Limb (tissue), 2 donors: Measurements from ENCODE around the gene ALDH1A3.
"Not testable (repeated sequence)": the region's sequence is repeated elsewhere in the genome, so short reads cannot be mapped to it uniquely, and the experiment has no call there.

ENCODE experiments used
- DNase-seq, 2 donors: peaks; one replicate each; pipeline ENCODE4 v3.0.0-alpha.2; 2016; ENCODE audit errors: extremely low spot score in 2 of 2

The ALDH1A3 gene

DNA sequence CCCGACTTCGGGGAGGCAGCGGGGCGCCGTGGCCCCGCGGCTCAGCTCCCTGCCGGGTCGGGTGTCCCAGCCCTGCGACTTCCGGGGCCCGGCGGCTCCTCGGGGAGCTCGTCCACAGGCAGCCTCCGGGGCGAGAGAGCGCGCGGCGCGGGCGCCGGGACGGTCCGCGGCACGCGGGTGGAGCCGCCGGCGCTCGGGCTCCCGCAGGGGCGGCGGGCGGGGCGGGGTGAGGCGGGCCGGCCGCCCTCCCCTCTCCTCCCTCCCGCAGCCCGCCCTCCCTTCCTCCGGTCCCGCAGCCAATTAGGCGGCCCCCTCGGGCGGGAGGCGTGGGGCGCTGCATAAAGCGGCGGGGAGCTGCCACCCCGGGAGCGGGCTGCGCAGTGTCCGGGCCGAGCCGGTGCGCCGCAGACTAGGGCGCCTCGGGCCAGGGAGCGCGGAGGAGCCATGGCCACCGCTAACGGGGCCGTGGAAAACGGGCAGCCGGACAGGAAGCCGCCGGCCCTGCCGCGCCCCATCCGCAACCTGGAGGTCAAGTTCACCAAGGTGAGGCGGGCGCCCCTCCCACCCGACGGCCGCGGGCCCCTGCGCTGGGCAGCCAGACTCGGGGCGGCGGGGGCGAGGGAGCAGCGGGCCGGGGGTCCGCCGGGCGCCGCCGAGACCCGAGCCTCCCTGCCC lies at the start of gene ALDH1A3:
Gene ALDH1A3, plus strand, starts transcription at position 368 of the 675 bp plus-strand sequence. Its CDS starts 77 bp downstream, at position 445.
- peak in 1 of 2 donors; percentile 60 for DNase-seq

DNA sequence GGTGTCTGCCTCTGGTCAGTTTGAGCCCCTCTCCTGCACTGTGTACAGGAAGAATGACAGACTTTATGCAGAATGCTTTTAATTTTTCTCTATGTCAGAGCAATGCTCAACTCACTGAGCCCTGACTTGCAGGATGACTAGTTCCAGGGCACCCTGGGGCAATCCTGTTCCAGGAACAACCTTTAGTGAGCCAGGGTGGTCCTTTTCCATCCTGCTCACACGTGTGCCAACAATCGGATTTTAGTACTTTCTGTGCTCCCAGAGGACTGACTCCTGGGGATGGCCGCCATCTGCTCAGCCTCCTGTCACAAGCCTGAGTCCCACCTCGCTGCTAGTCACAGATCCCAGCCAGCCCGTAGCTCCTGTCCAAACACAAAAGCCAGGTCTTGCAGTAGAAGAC lies 48.2 kb upstream of the ALDH1A3 start:
- DNase-seq: no peak

DNA sequence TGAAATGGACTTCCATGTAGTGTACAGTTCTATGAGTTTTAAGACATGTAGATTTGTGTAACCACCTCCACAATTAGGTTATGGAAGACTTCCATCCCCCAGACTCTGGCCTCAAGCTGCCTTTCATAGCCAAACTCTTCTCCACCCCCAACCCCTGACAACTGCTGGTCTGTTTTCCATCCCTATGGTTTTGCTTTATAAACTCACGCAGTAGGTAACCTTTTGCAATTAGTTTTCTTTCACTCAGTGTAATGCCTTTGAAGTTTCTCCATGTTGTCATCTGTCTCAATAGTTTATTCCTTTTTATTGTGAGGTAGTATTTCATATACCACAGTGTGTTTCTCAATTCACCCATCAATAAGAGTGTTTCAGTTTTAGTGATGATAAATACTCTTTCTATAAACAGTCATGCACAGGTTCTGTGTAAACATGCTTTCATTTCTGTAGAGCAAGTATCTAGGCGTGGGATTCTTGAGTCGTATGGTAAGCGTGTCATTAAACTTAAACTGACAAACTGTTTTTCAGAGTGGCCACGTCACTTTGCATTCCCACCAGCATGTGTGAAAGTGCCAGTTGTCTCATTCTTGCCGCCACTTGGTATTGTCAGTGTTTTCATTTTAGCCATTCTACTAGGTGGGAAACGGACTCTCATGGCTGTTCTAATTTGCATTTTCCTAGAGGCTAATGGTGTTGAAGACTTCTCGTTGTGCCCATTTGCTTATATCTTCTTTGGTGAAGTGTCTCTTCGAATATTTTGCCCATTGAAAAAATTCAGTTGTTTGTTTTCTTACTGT lies 47.3 kb upstream of the ALDH1A3 start:
- DNase-seq: no peak

DNA sequence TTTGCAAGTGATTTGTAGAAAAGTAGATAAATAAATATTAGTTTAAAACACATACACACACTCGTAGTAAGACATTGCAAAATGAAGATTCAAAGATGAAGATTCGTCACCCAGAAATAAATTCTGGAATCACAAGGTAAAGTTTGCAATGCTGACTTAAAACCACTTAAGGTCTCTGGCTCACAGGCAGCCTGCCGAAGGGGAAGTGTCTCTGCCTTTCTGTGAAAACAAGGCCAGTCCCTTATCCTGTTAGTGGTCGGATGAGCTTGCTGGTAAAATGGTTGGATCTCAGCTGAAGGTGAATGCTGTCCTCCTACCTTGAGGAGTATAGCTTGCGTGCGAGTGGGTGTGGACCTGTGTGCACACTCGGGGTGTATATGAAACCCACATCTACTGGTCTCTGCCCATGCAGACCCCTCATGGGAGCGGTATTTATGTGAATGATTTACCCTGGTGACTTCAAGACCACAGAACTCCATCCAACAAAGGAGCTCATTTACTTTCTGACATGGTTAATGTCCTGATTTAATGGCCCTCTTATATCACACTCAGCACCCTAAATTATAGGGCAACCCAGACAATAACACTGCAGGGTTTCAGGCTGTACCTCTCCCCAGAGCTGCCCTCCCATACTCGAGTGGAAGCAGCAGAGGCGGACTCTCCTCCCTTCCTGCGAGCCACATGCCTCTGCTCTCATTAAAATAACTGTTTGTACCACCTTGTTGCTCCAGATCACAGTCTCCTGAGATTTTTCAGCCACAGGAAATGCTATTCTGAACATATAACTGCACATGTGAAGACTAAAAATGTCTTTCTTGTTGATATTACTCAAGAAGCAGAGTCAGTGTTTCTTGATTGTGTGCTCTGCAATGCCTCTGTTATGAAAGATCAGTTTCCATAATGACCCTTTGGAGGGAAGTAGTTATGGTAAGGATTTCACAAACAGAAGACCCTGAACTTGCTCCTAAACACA lies 45.9 kb upstream of the ALDH1A3 start:
- no peak for DNase-seq

DNA sequence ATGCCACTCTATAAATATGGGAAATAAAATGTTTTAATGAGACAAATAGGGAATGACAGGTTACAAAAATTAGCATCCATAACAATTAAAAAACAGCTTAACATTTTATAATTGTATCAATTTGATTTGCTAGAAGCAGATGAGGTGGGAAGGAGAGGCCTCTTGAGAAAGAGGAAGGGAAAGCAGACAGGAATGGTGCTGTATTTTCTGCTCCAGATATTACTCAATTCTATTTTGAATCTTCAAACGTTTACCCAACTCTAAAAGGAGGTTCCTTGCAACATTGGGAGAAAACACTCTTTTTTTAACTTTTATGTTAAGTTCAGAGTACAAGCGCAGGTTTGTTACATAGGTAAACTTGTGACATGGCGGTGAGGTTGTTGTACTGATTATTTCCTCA lies 44.9 kb upstream of the ALDH1A3 start:
- DNase-seq: no peak

DNA sequence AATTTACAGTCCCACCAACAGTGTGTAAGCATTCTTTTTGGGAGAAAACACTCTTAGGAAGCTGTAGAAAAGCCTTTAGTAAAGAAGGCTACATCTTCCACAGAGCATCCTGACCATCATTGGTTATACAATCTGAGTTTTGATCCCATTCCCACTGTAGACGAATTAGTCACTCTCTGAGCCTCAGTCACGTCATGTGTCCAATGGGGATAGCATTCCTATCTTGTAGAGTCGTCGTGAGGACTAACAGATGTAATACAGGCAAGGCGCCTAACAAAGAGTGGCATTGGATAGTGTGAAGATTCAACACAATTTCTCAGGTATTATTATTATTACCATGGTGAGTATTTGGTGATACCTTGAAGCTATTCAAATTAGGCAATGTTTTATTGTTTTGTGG lies 44.0 kb upstream of the ALDH1A3 start:
- DNase-seq: no peak

DNA sequence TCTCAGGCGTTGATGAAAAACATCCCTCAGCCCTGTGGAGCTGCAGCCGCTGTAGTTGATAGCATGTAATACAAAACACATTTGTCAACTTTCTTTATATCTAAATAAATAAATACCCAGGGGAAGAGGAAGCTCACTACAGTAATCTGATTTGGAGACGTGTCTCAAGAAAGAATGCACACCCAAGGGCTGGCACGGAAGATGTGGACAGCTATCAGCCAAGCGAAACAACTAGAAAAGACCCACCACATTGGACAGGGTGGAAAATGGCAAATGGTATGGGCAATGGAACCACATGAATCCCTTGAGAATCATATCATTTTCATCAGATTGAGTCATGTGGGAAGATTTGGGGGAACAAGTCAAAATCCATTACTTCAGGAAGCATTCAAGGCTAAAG lies 43.1 kb upstream of the ALDH1A3 start:
- no peak for DNase-seq

DNA sequence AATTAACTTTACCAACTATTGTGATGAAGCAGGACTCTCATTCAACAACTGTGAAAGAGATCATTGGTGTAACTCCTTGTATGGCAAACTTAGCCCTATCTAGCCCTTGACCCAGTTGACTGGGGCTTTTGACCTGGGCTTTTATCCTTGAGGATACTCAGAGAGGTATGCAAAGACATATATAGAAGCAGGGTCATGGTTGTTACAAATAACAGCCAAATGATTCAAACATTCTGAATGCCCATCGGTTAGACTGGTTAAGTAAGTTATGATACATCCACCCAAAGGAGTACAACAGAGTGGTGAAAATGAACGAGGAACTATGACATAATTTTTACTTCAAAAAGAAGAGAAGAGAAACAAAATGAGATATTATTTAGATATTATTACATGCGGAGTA lies 38.2 kb upstream of the ALDH1A3 start:
- DNase-seq: no peak

DNA sequence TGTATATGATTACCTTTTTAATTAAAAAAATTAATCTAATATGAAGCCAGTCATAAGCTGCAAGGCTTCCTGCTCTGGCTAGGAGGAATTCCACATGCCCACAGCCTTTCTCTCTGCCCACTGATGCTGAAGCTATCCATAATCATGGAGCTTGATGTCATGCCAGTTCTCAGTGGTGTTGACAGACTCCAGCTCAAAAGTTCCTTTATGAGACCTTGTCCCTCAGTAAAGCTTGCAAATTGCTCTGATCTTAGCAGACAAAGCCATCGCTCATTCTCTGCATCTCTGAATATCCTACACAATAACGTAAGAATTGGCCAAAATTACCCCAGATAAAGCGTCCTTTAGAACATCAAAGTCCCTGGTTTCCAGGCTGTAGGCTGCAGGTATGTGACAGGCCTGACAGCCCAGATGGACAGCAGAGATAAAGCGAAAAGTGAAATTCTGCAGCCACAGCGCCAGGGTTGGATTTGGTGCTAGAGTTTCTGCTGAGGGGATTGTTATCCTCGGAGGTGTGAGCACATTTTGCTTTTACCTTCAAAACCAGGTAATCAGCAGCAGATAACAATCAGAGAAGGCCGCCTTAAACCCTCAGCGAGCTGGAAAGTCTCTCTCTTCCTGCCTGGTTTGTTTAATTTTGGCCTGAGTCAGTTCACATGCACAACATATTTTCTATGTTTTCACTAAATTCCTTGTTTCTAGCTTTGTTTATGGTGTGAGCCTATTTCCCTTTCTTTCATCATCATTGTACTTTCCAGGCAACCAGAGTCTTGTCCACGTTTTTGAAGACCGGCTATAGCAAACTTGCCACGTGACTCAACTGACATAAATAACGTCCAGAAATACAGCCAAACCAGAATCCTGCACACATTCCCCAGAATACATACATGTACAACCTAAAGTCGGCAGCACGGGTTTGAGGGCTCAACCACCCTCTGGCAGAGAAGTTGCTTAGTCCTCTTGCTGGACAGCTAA lies 36.6 kb upstream of the ALDH1A3 start:
- DNase-seq: no peak

DNA sequence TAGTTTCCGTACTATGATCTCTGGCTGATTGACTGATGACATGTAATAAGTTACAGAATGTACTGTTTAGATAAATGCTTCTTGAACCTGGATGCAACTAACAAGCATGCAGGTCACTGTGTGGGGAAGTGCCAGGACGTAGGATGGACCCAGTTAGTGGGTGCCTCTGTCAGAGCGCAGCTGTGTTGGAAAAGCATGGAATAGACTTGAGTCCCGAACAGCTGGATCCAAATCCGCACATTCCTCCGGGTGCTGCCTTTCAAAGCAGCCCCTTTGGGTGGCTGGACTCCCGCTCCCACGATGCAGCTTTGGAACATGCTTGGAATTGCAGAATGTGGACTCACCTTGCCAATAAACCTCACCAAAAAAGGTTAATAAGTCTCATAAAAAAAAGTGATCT lies 35.5 kb upstream of the ALDH1A3 start:
- no peak for DNase-seq

DNA sequence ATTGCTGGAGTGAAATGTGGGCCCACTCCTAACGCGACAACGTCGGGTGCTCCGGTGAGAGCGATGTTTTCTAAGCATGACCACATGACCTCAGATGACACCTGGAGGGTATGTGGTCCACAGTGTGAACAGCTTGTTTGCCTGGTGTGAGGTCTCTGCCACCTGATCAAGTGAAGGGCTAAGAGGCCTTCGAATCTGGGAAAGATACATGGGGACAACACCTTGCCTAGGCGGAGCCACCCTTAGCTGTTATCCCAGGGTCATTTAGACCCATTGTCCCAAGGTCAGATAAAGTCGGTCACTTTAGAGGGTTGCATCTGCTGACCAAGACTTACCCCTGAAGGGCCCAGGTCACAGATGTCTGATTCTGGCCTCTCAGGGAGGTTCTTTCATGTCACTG lies 34.9 kb upstream of the ALDH1A3 start:
- DNase-seq: no peak

DNA sequence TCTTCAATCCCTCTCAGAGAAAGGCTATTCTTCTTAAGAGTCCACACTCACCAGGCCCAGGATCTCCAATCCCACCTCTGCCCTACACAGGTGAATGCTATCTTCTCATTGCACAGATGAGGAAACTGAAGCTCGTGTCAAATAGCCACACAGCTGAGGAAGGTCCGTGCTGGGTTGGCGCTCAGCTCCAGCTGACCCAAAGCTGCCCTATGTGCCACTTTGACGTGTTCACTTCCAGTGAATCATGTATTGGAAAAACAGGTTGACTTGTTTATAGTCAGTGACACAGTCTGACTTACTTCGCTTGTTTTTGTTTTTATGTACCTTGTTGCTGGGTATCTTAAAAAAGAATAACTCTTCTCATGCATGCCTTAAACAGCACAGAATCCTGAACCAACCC lies 32.4 kb upstream of the ALDH1A3 start:
- DNase-seq: no peak

DNA sequence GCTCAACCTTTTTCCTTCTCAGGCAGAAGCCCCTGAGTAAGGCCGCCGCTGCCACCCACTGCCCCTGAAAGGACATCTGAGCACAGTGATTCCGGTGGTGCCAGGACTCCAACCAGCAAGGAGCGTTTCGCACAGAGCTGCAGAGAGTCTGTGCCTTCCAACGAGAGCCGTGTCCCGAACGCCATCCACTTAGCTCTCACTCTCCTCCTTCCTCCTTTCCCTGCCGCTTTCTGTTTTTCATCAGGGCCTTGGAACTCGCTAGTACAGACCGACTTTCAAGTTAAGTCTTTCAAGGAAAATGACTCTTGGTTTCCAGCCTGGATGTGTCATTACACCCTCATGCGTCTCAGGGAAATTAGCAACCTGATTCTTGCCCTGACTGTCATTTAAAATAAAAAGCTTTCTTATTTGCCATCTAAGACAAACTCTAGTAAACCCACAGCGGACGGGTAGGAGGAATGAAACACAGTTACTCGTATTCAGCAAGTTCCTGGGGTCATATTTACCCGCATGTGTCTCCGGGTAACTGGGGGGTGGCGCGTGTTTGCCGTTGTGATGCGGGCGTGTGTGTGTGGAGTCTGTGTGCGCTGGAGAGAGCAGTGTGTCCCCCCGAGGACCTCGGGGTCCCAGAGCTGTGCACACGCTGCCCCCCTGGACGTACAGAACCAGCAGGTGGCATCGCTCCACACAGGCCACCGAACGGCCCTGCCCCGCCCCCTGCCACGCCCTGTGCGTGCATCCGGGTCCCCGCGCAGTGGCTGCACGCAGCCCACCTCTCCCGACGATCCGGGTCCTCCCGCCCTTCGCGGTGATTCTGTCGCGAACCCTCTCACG lies 30.4 kb upstream of the ALDH1A3 start:
- peak in 1 of 2 donors; percentile 79 for DNase-seq

DNA sequence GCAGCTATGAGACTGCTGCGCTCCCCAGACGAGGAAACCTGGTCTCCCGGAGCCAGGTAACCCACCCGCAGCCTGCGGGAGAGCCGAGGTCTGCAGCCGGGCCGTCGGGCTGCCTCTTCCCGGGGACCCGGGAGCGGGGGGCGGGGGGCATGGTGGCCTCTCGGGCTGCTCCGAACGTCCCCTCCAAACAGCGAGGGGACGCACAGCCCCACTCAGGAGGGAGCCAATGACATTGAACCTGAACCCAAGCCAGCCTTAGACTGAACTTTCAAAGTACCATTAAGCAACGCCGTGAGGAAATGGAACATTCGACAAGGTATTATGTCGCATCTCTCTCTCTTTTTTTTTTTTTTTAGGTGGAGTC lies 29.8 kb upstream of the ALDH1A3 start:
- DNase-seq: no peak

DNA sequence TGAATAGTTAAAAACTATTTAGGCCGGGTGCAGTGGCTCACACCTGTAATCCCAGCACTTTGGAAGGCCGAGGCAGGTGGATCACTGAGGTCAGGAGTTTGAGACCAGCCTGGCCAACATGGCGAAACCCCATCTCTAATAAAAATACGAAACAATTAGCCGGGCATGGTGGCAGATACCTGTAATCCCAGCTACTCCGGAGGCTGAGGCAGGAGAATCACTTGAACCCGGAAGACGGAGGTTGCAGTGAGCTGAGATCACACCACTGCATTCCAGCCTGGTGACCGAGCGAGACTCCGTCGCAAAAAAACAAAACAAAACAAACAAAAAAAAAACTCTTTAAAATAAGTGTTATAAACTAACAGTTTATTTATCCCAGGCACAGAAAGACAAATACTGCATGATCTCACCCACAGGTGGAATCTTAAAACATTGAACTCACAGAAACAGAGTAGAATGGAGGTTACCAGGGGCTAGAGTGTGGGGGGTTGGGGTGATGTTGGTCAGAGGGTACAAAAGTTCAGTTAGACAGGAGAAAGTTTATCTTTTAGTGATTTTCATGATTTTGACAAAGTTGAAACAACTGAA lies 28.1 kb upstream of the ALDH1A3 start:
- not testable (repeated sequence) for DNase-seq

DNA sequence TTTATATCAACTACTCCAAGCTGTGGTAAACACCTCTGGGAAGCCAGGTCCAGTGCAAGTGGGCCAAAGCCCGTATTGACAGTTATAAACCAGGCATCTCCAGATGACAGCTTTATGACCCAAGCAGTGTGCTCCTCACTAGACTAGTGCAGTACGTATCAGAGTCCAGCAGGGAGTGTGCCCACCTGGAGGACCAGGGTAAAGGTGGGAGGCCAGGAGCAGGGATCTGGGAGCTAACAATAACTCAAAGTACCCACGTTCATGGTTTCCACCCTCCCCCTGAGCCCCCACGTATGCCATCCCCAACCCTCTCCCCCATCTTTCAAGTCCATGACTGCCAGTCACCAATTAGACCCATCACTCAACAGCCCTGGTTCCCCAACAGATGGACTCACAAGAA lies 27.0 kb upstream of the ALDH1A3 start:
- DNase-seq: no peak

DNA sequence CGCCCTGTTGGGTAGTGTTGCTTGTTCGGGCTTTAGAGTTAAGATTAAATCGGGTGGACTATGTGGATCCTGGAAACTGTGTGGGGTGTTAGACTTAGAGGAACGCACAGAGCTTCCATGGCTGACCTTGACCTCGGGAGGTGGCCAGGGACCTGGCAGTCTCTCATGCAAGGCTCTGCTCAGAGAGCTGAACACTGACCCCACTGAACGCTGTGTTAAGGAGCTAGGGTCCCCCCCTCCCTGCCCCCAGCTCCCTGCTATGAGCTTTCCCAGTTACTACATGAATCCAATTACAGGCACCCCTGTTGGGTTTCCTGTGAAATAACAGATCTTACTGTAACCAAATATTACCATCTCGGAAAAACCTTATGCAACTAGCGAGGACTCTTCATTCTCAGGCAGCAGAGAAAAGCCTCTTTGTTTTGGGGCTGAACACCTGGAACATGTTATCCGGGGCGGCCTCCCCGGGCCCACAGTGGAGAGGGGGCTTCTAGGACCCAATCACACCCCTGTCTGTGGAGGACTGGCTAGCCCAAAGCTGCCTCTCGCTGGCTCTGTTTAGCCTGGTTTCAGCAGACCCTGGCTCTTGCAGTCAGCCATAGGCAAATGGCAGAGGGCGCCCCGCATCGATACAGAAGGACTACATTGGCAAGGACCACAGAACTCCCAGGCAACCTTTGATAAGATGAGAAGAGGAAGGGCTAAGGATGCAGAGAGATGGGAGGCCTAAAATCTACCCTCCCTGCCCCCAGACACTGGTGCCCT lies 25.8 kb upstream of the ALDH1A3 start:
- DNase-seq: no peak

DNA sequence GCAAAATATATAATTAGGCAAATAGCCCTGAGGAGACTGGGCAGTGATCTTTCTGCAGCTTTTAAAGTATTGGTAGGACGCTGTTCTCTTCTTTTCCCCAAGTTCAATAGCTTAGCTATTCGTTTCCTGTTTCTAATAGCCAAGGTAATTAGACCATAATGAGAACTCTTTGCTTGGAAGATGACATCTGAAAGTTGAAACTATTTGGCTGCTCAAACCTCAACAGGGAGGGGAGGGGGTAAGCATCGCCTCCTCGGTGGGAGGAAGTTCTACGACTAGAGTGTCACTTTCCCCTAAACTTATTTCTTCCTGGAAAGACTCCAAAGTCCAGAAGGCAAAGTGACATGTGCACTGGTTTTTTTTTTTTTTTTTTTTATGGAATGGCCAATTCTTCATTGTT lies 22.8 kb upstream of the ALDH1A3 start:
- no peak for DNase-seq

DNA sequence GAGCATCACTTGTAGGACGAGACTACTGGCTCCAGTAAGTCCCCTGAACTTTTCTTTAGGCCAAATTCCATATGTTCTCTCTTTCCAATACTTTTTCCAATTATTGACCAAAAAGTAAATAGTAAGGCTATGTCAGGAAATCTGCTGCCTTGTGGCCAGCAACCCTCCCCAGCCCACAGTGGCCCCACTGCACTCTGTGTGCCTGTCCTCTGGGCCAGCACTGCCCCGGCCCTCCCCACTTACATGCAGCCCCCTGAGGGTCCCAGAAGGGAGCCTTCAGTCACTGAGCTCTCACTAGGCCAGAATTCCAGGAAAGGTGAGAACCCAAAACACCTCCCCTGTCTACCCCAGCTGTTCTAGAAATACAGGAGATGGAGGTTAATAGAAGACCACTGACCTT lies 21.3 kb upstream of the ALDH1A3 start:
- DNase-seq: no peak
